ENCODE results near the gene PSMD13. TPM values are rescaled to one million over a fixed set of nuclear protein-coding genes. Genes with fewer than 3 reads are reported as not detected.

PSMD13 gene
- total and polyA plus RNA-seq, 2 experiments from 2014 or later: 91.8 to 146 TPM

GRCh38 chr11:206526-207207, 30.1 kb upstream of the PSMD13 start:
- TF ChIP-seq CTCF (IDR thresholded peaks at IDR 0.05; ENCODE audit: poor library complexity) (no peak), EZH2 (IDR thresholded peaks at IDR 0.05; ENCODE audit: borderline replicate concordance) (no peak), EZH2phosphoT487 (IDR thresholded peaks at IDR 0.05; ENCODE audit: low read depth, severe bottlenecking, unreplicated experiment) (no peak)
- 8% methylated on average over 36 of the region's 39 CpGs for WGBS (ENCODE audit: low lambda C conversion rate, missing lambda C conversion rate)
- Histone ChIP-seq H2AFZ (no peak overlapping the region), H3K36me3 (replicated peaks; ENCODE audit: insufficient read depth, low read depth) (no peaks in the 10 kb centered on the region), H4K20me1 (ENCODE audit: insufficient read depth, poor library complexity, severe bottlenecking) (peaks cover 50% of the 10 kb centered on the region), H3K79me2 (peaks cover 67% of the 10 kb centered on the region), H3K27ac (peak overlapping the region; percentile 94), H3K4me3 (peak overlapping the region; percentile 69), H3K9me3 (ENCODE audit: low read depth) (no peaks in the 10 kb centered on the region), H3K9me2 (replicated peaks; ENCODE audit: insufficient read depth) (no peaks in the 10 kb centered on the region), H3K27me3 (no peaks in the 10 kb centered on the region), H3K4me1 (ENCODE audit: insufficient read depth) (peaks cover 26% of the 10 kb centered on the region), H3K4me2 (peak overlapping the region; percentile 100)
- peak; percentile 54 for DNase-seq (ENCODE audit: low spot score)

GRCh38 chr11:207208-207862, 29.4 kb upstream of the PSMD13 start, which contains the start of the genes BET1L and RIC8A:
Gene BET1L, minus strand, starts transcription at chr11:207399. Its CDS starts 78 bp downstream, at chr11:207321.
Gene RIC8A, plus strand, starts transcription at chr11:207708. Its CDS starts 1,147 bp downstream, at chr11:208855.
- no peak for TF ChIP-seq EZH2 (IDR thresholded peaks at IDR 0.05; ENCODE audit: borderline replicate concordance)
- TF ChIP-seq CTCF (IDR thresholded peaks at IDR 0.05; ENCODE audit: poor library complexity): no peak
- TF ChIP-seq EZH2phosphoT487 (IDR thresholded peaks at IDR 0.05; ENCODE audit: low read depth, severe bottlenecking, unreplicated experiment): no peak
- peak within 1 kb of the TSS; percentile 99 for H3K27ac ChIP-seq
- no peaks in the 10 kb centered on the region for H3K9me3 ChIP-seq (ENCODE audit: low read depth)
- H3K79me2 ChIP-seq: peaks cover 68% of the 10 kb centered on the region
- H2AFZ ChIP-seq: peak within 1 kb of the TSS; percentile 43
- peak; percentile 98 for DNase-seq (ENCODE audit: low spot score)
- H3K27me3 ChIP-seq: no peaks in the 10 kb centered on the region
- H4K20me1 ChIP-seq (ENCODE audit: insufficient read depth, poor library complexity, severe bottlenecking): peaks cover 47% of the 10 kb centered on the region
- H3K4me1 ChIP-seq (ENCODE audit: insufficient read depth): peaks cover 26% of the 10 kb centered on the region
- WGBS (ENCODE audit: low lambda C conversion rate, missing lambda C conversion rate): under 1% methylated on average over 38 of the region's 63 CpGs
- H3K36me3 ChIP-seq (replicated peaks; ENCODE audit: insufficient read depth, low read depth): no peaks in the 10 kb centered on the region
- H3K9me2 ChIP-seq (replicated peaks; ENCODE audit: insufficient read depth): no peaks in the 10 kb centered on the region
- peak within 1 kb of the TSS; percentile 69 for H3K4me3 ChIP-seq
- H3K4me2 ChIP-seq: peak within 1 kb of the TSS; percentile 100

- DNase-seq (ENCODE audit: low spot score): no peak
- Histone ChIP-seq H3K79me2 (peaks cover 68% of the 10 kb centered on the region), H3K4me1 (ENCODE audit: insufficient read depth) (peaks cover 26% of the 10 kb centered on the region), H2AFZ (peak overlapping the region; percentile 43), H4K20me1 (ENCODE audit: insufficient read depth, poor library complexity, severe bottlenecking) (peaks cover 43% of the 10 kb centered on the region), H3K4me3 (peak overlapping the region; percentile 52), H3K36me3 (replicated peaks; ENCODE audit: insufficient read depth, low read depth) (no peaks in the 10 kb centered on the region), H3K27me3 (no peaks in the 10 kb centered on the region), H3K9me2 (replicated peaks; ENCODE audit: insufficient read depth) (no peaks in the 10 kb centered on the region), H3K4me2 (peak overlapping the region; percentile 98), H3K9me3 (ENCODE audit: low read depth) (no peaks in the 10 kb centered on the region), H3K27ac (peak overlapping the region; percentile 99)
- 1% methylated on average over 27 of the region's 27 CpGs for WGBS (ENCODE audit: low lambda C conversion rate, missing lambda C conversion rate)
- TF ChIP-seq EZH2phosphoT487 (IDR thresholded peaks at IDR 0.05; ENCODE audit: low read depth, severe bottlenecking, unreplicated experiment) (no peak), CTCF (IDR thresholded peaks at IDR 0.05; ENCODE audit: poor library complexity) (no peak), EZH2 (IDR thresholded peaks at IDR 0.05; ENCODE audit: borderline replicate concordance) (no peak)
Observed at GRCh38 chr11:207863-208180, 29.0 kb upstream of the PSMD13 start.

All from hepatocyte (in vitro differentiated cells).